ENCODE data around the gene F3. TPM values are rescaled to one million over a fixed set of nuclear protein-coding genes. Genes with fewer than 3 reads are reported as not detected.

The F3 gene
- total and polyA plus RNA-seq, 2 of the 13 experiments (the other 11 are each of a cell fraction or from before 2014, with no cell fraction given), result 5.8 to 9.0 TPM

DNA sequence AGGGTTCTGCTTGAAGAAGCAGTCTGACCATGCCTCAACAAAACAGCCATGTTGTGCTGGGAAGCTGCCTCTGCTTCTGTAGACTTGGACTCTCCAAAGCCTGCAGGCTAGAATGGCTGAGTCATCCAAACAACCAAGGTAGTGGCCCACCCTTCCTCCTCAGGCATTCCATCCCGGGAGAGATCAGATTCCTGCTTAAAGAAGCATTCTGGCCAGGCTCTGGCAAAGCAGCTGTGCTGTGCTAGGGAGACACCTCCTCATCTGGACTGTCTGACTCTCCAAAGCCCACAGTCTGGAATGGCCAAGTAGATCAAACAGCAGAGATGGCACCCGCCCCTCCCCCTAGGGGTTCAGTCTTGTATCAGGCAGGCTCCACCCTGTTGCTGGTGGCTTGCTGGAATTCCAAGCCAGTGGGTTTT lies 38.3 kb upstream of the F3 start (continued):
- TF ChIP-seq, protein P1, sequence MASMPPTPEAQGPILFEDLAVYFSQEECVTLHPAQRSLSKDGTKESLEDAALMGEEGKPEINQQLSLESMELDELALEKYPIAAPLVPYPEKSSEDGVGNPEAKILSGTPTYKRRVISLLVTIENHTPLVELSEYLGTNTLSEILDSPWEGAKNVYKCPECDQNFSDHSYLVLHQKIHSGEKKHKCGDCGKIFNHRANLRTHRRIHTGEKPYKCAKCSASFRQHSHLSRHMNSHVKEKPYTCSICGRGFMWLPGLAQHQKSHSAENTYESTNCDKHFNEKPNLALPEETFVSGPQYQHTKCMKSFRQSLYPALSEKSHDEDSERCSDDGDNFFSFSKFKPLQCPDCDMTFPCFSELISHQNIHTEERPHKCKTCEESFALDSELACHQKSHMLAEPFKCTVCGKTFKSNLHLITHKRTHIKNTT (CRISPR knock-in tag; IDR thresholded peaks at IDR 0.05), result no peak
- TF ChIP-seq, protein P2, sequence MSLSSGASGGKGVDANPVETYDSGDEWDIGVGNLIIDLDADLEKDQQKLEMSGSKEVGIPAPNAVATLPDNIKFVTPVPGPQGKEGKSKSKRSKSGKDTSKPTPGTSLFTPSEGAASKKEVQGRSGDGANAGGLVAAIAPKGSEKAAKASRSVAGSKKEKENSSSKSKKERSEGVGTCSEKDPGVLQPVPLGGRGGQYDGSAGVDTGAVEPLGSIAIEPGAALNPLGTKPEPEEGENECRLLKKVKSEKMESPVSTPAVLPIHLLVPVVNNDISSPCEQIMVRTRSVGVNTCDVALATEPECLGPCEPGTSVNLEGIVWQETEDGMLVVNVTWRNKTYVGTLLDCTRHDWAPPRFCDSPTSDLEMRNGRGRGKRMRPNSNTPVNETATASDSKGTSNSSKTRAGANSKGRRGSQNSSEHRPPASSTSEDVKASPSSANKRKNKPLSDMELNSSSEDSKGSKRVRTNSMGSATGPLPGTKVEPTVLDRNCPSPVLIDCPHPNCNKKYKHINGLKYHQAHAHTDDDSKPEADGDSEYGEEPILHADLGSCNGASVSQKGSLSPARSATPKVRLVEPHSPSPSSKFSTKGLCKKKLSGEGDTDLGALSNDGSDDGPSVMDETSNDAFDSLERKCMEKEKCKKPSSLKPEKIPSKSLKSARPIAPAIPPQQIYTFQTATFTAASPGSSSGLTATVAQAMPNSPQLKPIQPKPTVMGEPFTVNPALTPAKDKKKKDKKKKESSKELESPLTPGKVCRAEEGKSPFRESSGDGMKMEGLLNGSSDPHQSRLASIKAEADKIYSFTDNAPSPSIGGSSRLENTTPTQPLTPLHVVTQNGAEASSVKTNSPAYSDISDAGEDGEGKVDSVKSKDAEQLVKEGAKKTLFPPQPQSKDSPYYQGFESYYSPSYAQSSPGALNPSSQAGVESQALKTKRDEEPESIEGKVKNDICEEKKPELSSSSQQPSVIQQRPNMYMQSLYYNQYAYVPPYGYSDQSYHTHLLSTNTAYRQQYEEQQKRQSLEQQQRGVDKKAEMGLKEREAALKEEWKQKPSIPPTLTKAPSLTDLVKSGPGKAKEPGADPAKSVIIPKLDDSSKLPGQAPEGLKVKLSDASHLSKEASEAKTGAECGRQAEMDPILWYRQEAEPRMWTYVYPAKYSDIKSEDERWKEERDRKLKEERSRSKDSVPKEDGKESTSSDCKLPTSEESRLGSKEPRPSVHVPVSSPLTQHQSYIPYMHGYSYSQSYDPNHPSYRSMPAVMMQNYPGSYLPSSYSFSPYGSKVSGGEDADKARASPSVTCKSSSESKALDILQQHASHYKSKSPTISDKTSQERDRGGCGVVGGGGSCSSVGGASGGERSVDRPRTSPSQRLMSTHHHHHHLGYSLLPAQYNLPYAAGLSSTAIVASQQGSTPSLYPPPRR (CRISPR knock-in tag; IDR thresholded peaks at IDR 0.05; ENCODE audit: borderline replicate concordance), result no peak
- TF ChIP-seq HNRNPL (IDR thresholded peaks at IDR 0.05; ENCODE audit: low read depth, low read length) (no peak), ATAD3A (CRISPR knock-in tag; IDR thresholded peaks at IDR 0.05) (no peak), RORA (CRISPR knock-in tag; IDR thresholded peaks at IDR 0.05) (no peak), RARG (CRISPR knock-in tag; IDR thresholded peaks at IDR 0.05; ENCODE audit: low read depth) (no peak), HOXD1 (CRISPR knock-in tag; IDR thresholded peaks at IDR 0.05) (no peak), ZNF672 (CRISPR knock-in tag; IDR thresholded peaks at IDR 0.05) (no peak), ATF7-NPFF (CRISPR knock-in tag; IDR thresholded peaks at IDR 0.05; ENCODE audit: low read depth) (no peak), MAFK (conservative IDR thresholded peaks at IDR 0.05 in 1 of 2, IDR thresholded peaks at IDR 0.05 in 1 of 2; ENCODE audit: low read length in 2 of 2) (peak; percentile 64 to 80), ZNF713 (CRISPR knock-in tag; IDR thresholded peaks at IDR 0.05) (no peak), NFE2L2 (IDR thresholded peaks at IDR 0.05; ENCODE audit: low read length) (peak; percentile 92), HHEX (CRISPR knock-in tag; IDR thresholded peaks at IDR 0.05) (no peak), HNRNPH1 (optimal IDR thresholded peaks at IDR 0.05; ENCODE audit: low read depth, low read length) (no peak), CCAR2 (optimal IDR thresholded peaks at IDR 0.05; ENCODE audit: low read depth, low read length) (no peak)
- TF ChIP-seq, protein P3, sequence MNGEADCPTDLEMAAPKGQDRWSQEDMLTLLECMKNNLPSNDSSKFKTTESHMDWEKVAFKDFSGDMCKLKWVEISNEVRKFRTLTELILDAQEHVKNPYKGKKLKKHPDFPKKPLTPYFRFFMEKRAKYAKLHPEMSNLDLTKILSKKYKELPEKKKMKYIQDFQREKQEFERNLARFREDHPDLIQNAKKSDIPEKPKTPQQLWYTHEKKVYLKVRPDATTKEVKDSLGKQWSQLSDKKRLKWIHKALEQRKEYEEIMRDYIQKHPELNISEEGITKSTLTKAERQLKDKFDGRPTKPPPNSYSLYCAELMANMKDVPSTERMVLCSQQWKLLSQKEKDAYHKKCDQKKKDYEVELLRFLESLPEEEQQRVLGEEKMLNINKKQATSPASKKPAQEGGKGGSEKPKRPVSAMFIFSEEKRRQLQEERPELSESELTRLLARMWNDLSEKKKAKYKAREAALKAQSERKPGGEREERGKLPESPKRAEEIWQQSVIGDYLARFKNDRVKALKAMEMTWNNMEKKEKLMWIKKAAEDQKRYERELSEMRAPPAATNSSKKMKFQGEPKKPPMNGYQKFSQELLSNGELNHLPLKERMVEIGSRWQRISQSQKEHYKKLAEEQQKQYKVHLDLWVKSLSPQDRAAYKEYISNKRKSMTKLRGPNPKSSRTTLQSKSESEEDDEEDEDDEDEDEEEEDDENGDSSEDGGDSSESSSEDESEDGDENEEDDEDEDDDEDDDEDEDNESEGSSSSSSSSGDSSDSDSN (CRISPR knock-in tag; IDR thresholded peaks at IDR 0.05), result no peak
- TF ChIP-seq, protein P4, sequence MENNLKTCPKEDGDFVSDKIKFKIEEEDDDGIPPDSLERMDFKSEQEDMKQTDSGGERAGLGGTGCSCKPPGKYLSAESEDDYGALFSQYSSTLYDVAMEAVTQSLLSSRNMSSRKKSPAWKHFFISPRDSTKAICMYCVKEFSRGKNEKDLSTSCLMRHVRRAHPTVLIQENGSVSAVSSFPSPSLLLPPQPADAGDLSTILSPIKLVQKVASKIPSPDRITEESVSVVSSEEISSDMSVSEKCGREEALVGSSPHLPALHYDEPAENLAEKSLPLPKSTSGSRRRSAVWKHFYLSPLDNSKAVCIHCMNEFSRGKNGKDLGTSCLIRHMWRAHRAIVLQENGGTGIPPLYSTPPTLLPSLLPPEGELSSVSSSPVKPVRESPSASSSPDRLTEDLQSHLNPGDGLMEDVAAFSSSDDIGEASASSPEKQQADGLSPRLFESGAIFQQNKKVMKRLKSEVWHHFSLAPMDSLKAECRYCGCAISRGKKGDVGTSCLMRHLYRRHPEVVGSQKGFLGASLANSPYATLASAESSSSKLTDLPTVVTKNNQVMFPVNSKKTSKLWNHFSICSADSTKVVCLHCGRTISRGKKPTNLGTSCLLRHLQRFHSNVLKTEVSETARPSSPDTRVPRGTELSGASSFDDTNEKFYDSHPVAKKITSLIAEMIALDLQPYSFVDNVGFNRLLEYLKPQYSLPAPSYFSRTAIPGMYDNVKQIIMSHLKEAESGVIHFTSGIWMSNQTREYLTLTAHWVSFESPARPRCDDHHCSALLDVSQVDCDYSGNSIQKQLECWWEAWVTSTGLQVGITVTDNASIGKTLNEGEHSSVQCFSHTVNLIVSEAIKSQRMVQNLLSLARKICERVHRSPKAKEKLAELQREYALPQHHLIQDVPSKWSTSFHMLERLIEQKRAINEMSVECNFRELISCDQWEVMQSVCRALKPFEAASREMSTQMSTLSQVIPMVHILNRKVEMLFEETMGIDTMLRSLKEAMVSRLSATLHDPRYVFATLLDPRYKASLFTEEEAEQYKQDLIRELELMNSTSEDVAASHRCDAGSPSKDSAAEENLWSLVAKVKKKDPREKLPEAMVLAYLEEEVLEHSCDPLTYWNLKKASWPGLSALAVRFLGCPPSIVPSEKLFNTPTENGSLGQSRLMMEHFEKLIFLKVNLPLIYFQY (CRISPR knock-in tag; IDR thresholded peaks at IDR 0.05; ENCODE audit: borderline replicate concordance), result no peak
- TF ChIP-seq, protein P5, sequence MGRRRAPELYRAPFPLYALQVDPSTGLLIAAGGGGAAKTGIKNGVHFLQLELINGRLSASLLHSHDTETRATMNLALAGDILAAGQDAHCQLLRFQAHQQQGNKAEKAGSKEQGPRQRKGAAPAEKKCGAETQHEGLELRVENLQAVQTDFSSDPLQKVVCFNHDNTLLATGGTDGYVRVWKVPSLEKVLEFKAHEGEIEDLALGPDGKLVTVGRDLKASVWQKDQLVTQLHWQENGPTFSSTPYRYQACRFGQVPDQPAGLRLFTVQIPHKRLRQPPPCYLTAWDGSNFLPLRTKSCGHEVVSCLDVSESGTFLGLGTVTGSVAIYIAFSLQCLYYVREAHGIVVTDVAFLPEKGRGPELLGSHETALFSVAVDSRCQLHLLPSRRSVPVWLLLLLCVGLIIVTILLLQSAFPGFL (CRISPR knock-in tag; IDR thresholded peaks at IDR 0.05), result no peak
